Measurements from ENCODE around the gene PTPRN2. TPM values are rescaled to one million over a fixed set of nuclear protein-coding genes. Genes with fewer than 3 reads are reported as not detected.

Gene PTPRN2
- total and polyA plus RNA-seq, 2 donors from 2014 or later, result 4.8 to 6.2 TPM

DNA sequence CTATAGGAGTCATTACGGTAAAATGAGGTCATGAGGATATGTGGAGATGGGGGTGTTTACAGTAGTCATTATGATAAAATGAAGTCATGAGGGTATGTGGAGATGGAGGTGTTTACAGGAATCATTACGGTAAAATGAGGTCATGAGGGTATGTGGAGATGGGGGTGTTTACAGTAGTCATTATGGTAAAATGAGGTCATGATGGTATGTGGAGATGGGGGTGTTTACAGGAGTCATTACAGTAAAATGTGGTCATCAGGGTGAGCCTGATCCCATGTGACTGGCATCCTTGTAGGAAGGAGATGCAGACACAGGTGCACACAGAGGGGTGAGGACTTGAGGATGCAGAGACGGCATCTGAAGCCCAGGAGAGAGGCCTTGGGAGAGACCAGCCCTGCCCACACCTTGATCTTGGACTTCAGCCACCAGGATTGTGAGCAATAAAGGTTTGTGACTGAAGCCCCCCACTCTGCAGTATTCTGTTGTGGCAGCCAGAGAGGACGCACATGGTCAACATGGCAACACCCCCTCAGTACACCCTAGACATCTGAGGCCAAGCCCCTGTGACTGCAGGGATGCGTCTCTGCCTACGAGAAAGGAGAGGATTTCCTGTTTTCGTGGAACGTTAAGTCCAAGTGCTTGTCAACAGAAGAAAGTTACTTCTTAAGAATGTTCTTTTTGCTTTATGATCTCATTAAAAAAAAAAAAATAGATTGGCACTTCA is 706.4 kb downstream of the PTPRN2 start:
- DNase-seq (no peak), FAIRE-seq (no peak)
- Histone ChIP-seq H3K9ac (ENCODE audit: low read length in 3 of 3) (no peak overlapping the region), H3K9me3 (ENCODE audit: control insufficient read depth in 2 of 3, insufficient read depth in 1 of 3, low read length in 3 of 3) (no peaks in the 10 kb centered on the region), H3K4me1 (ENCODE audit: control insufficient read depth in 2 of 3, insufficient read depth in 2 of 3, low read depth in 1 of 3, low read length in 3 of 3) (no peaks in the 10 kb centered on the region), H3K36me3 (ENCODE audit: control insufficient read depth in 2 of 3, insufficient read depth in 3 of 3, low read length in 3 of 3) (no peaks in the 10 kb centered on the region), H3K4me3 (ENCODE audit: low read length in 3 of 3) (no peak overlapping the region), H3K27me3 (ENCODE audit: control insufficient read depth, insufficient read depth, low read length) (no peaks in the 10 kb centered on the region), H3K27ac (ENCODE audit: low read depth in 2 of 2, low read length in 2 of 2) (no peak overlapping the region)
- intact Hi-C loops (cut with DNase I), result no loop called here
- TF ChIP-seq, protein P1, sequence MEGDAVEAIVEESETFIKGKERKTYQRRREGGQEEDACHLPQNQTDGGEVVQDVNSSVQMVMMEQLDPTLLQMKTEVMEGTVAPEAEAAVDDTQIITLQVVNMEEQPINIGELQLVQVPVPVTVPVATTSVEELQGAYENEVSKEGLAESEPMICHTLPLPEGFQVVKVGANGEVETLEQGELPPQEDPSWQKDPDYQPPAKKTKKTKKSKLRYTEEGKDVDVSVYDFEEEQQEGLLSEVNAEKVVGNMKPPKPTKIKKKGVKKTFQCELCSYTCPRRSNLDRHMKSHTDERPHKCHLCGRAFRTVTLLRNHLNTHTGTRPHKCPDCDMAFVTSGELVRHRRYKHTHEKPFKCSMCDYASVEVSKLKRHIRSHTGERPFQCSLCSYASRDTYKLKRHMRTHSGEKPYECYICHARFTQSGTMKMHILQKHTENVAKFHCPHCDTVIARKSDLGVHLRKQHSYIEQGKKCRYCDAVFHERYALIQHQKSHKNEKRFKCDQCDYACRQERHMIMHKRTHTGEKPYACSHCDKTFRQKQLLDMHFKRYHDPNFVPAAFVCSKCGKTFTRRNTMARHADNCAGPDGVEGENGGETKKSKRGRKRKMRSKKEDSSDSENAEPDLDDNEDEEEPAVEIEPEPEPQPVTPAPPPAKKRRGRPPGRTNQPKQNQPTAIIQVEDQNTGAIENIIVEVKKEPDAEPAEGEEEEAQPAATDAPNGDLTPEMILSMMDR (IDR thresholded peaks at IDR 0.05; ENCODE audit: borderline replicate concordance, extremely low read depth, insufficient read depth), result no peak

DNA sequence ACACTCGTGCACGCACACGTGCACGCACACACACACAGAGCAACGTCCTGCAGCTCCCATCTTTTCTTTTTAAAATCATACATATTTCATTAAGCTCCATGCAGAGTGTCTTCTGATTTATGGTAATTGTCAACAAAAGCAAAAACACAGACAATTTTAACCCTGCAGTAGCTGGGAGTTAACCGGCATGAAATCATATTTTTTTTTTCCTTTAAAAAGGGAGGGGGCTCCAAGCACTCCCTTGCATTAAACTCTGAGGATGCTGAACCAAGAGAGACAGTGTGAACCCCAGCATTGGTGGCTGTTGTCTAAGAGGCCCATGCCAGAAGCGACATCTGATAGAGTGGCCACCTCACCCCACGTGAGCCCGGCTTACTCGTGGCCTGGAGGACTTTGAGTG is 708.2 kb downstream of the PTPRN2 start:
- Histone ChIP-seq H3K4me1 (ENCODE audit: control insufficient read depth in 2 of 3, insufficient read depth in 2 of 3, low read depth in 1 of 3, low read length in 3 of 3) (no peaks in the 10 kb centered on the region), H3K4me3 (ENCODE audit: low read length in 3 of 3) (no peak overlapping the region), H3K9ac (ENCODE audit: low read length in 3 of 3) (no peak overlapping the region), H3K36me3 (ENCODE audit: control insufficient read depth in 2 of 3, insufficient read depth in 3 of 3, low read length in 3 of 3) (no peaks in the 10 kb centered on the region), H3K9me3 (ENCODE audit: control insufficient read depth in 2 of 3, insufficient read depth in 1 of 3, low read length in 3 of 3) (peaks cover 0 to 2% (median 0%) of the 10 kb centered on the region in 3 donors), H3K27me3 (ENCODE audit: control insufficient read depth, insufficient read depth, low read length) (peaks cover 4% of the 10 kb centered on the region), H3K27ac (ENCODE audit: low read depth in 2 of 2, low read length in 2 of 2) (no peak overlapping the region)
- DNase-seq (no peak), FAIRE-seq (no peak)
- intact Hi-C loops (cut with DNase I), result no loop called here
- TF ChIP-seq, protein P1 (IDR thresholded peaks at IDR 0.05; ENCODE audit: borderline replicate concordance, extremely low read depth, insufficient read depth), result no peak

DNA sequence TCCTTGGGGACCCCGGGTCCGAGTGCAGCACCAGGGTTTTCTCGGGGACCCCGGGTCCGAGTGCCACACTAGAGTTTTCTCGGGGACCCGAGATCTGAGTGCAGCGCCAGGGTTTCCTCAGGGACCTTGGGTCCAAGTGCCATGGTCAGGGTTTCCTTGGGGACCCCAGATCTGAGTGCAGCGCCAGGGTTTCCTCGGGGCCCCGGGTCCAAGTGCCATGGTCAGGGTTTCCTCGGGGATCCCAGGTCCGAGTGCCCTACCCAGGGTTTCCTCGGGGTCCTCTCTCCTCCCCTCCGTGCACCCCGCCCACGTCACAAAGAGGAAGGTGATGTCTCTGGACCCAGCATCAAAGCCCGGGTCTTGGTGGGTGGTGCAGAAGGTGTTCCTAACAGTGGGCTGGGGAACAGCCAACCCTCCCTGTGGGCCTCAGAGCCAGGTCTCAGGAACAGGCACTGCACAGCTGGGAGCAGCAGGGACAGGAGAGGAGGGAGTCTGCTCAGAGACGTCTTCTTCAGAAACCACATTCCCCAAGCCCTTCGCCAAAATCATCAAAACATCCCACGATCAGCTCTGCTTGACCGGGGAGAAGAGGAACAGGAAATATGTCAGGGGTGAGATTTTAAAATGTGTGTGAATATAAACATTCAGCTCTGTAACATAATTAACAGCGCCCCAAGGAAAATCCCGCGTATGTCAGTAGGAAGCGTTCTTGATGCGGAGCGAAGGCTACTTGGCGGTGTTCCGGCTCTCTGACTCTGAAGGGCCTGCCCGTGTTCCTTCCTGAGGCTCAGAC is 710.1 kb downstream of the PTPRN2 start:
- H3K4me3 ChIP-seq (ENCODE audit: low read length in 3 of 3), result no peak overlapping the region
- H3K9me3 ChIP-seq (ENCODE audit: control insufficient read depth in 2 of 3, insufficient read depth in 1 of 3, low read length in 3 of 3), result peaks cover 0 to 2% (median 0%) of the 10 kb centered on the region in 3 donors
- DNase-seq (peak in 1 of 5 donors; percentile 52), FAIRE-seq (no peak)
- peaks cover 4% of the 10 kb centered on the region for H3K27me3 ChIP-seq (ENCODE audit: control insufficient read depth, insufficient read depth, low read length)
- H3K36me3 ChIP-seq (ENCODE audit: control insufficient read depth in 2 of 3, insufficient read depth in 3 of 3, low read length in 3 of 3), result no peaks in the 10 kb centered on the region
- H3K9ac ChIP-seq (ENCODE audit: low read length in 3 of 3), result no peak overlapping the region
- no peaks in the 10 kb centered on the region for H3K4me1 ChIP-seq (ENCODE audit: control insufficient read depth in 2 of 3, insufficient read depth in 2 of 3, low read depth in 1 of 3, low read length in 3 of 3)
- H3K27ac ChIP-seq (ENCODE audit: low read depth in 2 of 2, low read length in 2 of 2), result no peak overlapping the region
- TF ChIP-seq, protein P1 (IDR thresholded peaks at IDR 0.05; ENCODE audit: borderline replicate concordance, extremely low read depth, insufficient read depth), result no peak
- intact Hi-C loops (cut with DNase I), result no loop called here

All from kidney (tissue), 14 donors.